ENCODE data around the gene ZNF692.

The ZNF692 gene

GRCh38 chr1:248841702-248842395, 17.0 kb downstream of the ZNF692 start:
- Histone ChIP-seq H3K27me3 (ENCODE audit: insufficient read depth, poor library complexity, severe bottlenecking) (no peaks in the 10 kb centered on the region), H3K4me1 (ENCODE audit: insufficient read depth, poor library complexity, severe bottlenecking) (peaks cover 14% of the 10 kb centered on the region), H3K36me3 (ENCODE audit: low read depth) (peaks cover 8% of the 10 kb centered on the region), H3K4me3 (ENCODE audit: severe bottlenecking) (no peak overlapping the region), H3K27ac (ENCODE audit: poor library complexity, severe bottlenecking) (no peak overlapping the region), H3K9me3 (ENCODE audit: severe bottlenecking) (no peaks in the 10 kb centered on the region)
- TF ChIP-seq CTCF (IDR thresholded peaks at IDR 0.05; ENCODE audit: poor library complexity, severe bottlenecking): peak; percentile 24
- DNase-seq (ENCODE audit: low spot score): no peak
- ATAC-seq (ENCODE audit: low read depth): no peak

- TF ChIP-seq CTCF (IDR thresholded peaks at IDR 0.05; ENCODE audit: poor library complexity, severe bottlenecking): no peak
- Histone ChIP-seq H3K27me3 (ENCODE audit: insufficient read depth, poor library complexity, severe bottlenecking) (no peaks in the 10 kb centered on the region), H3K4me3 (ENCODE audit: severe bottlenecking) (no peak overlapping the region), H3K36me3 (ENCODE audit: low read depth) (peaks cover 8% of the 10 kb centered on the region), H3K27ac (ENCODE audit: poor library complexity, severe bottlenecking) (no peak overlapping the region), H3K9me3 (ENCODE audit: severe bottlenecking) (no peaks in the 10 kb centered on the region), H3K4me1 (ENCODE audit: insufficient read depth, poor library complexity, severe bottlenecking) (peaks cover 14% of the 10 kb centered on the region)
- no peak for DNase-seq (ENCODE audit: low spot score)
- ATAC-seq (ENCODE audit: low read depth): no peak
Observed at GRCh38 chr1:248840946-248841345, 17.9 kb downstream of the ZNF692 start.

GRCh38 chr1:248839168-248839555, 19.7 kb downstream of the ZNF692 start:
- ATAC-seq (ENCODE audit: low read depth) (no peak), DNase-seq (ENCODE audit: low spot score) (no peak)
- Histone ChIP-seq H3K4me1 (ENCODE audit: insufficient read depth, poor library complexity, severe bottlenecking) (peaks cover 14% of the 10 kb centered on the region), H3K4me3 (ENCODE audit: severe bottlenecking) (peak overlapping the region; percentile 81), H3K36me3 (ENCODE audit: low read depth) (no peaks in the 10 kb centered on the region), H3K9me3 (ENCODE audit: severe bottlenecking) (no peaks in the 10 kb centered on the region), H3K27ac (ENCODE audit: poor library complexity, severe bottlenecking) (peak overlapping the region; percentile 77), H3K27me3 (ENCODE audit: insufficient read depth, poor library complexity, severe bottlenecking) (no peaks in the 10 kb centered on the region)
- no peak for TF ChIP-seq CTCF (IDR thresholded peaks at IDR 0.05; ENCODE audit: poor library complexity, severe bottlenecking)

GRCh38 chr1:248838357-248839167, 20.3 kb downstream of the ZNF692 start:
- Histone ChIP-seq H3K9me3 (ENCODE audit: severe bottlenecking) (no peaks in the 10 kb centered on the region), H3K4me3 (ENCODE audit: severe bottlenecking) (peak overlapping the region; percentile 81), H3K27ac (ENCODE audit: poor library complexity, severe bottlenecking) (peak overlapping the region; percentile 77), H3K27me3 (ENCODE audit: insufficient read depth, poor library complexity, severe bottlenecking) (no peaks in the 10 kb centered on the region), H3K36me3 (ENCODE audit: low read depth) (no peaks in the 10 kb centered on the region), H3K4me1 (ENCODE audit: insufficient read depth, poor library complexity, severe bottlenecking) (peaks cover 14% of the 10 kb centered on the region)
- ATAC-seq (ENCODE audit: low read depth): peak; percentile 75
- DNase-seq (ENCODE audit: low spot score): peak; percentile 79
- no peak for TF ChIP-seq CTCF (IDR thresholded peaks at IDR 0.05; ENCODE audit: poor library complexity, severe bottlenecking)
